ENCODE measurements around the gene CDC34. TPM values are rescaled to one million over a fixed set of nuclear protein-coding genes. Genes with fewer than 3 reads are reported as not detected.
A peak's percentile ranks its signal among the peaks of the same experiment; 100 is the strongest.

The CDC34 gene
- total RNA-seq, 1 donor from 2014 or later: 86.3 TPM

DNA sequence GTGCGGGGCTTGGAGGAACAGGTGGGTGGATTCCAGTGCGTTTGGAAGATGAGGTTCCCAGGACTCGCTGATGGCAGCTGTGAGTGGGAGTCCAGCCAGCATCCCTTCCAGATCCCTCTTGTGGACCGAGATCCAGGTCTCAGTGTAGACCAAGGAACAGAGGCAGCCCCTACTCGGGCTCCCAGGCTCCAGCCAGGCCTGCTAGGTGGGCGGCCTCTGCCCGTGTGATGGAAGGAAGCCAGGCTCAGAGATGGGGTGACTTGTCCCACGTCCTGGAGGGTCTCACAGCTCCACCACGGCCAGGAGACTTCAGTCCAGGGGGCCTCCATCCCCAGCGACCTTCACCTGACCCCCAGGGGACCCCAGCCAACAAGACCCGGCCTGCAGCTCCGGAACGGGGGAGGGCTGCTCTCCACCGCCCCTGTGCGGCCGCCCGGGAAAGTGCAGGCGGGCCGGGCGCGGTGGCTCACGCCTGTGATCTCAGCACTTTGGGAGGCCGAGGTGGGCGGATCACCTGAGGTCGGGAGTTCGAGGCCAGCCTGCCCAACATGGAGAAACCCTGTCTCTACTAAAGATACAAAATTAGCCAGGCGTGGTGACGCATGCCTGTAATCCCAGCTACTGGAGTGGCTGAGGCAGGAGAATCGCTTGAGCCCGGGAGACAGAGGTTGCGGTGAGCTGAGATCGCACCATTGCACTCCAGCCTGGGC lies 36.0 kb upstream of the CDC34 start:
- intact Hi-C loops (cut with DNase I): no loop called here
- DNase-seq (no peak), ATAC-seq (ENCODE audit: poor library complexity) (no peak)

DNA sequence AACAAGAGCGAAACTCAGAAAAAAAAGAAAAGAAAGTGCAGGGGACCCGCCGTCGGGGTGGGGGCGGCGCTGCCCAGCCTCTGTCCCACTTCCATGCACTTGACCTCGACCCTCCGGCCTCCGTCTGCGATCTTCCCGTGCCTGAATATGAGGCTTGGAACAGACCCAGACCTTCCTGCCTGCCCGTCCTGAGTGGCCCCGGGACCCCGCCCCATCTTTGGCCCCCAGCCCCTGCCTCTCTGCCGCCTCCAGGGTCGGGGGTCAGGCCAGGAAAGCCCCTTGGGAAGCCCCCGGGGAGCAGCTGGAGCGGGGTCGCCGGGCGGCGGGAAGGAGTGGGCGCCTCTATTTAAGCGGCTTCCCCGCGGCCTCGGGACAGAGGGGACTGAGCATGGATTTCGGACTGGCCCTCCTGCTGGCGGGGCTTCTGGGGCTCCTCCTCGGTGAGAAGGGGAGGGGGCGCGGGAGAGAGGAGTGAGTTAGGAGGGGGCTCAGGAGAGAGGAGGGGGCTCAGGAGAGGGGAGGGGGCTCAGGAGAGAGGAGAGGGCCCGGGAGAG lies 35.4 kb upstream of the CDC34 start, which contains the start of gene MADCAM1:
Gene MADCAM1, plus strand, starts transcription at position 375 of the 554 bp plus-strand sequence. Its CDS starts 14 bp downstream, at position 389.
- no peak for DNase-seq
- no peak for ATAC-seq (ENCODE audit: poor library complexity)
- intact Hi-C loops (cut with DNase I): no loop called here

DNA sequence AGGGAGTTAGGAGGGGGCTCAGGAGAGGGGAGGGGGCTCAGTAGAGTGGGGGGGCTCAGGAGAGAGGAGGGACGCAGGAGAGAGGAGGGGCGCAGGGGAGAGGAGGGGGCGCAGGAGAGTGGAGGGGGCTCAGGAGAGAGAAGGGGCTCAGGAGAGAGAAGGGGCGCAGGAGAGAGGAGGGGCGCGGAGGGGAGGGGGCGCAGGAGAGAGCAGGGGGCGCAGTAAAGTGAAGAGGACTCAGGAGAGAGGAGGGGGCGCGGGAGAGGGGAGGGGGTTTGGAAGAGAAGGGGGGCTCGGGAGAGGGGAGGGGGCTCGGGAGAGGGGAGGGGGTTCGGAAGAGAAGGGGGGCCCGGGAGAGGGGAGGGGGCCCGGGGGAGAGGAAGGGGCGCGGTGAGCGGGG lies 34.6 kb upstream of the CDC34 start:
- ATAC-seq (ENCODE audit: poor library complexity) (no peak), DNase-seq (no peak)
- intact Hi-C loops (cut with DNase I): no loop called here

DNA sequence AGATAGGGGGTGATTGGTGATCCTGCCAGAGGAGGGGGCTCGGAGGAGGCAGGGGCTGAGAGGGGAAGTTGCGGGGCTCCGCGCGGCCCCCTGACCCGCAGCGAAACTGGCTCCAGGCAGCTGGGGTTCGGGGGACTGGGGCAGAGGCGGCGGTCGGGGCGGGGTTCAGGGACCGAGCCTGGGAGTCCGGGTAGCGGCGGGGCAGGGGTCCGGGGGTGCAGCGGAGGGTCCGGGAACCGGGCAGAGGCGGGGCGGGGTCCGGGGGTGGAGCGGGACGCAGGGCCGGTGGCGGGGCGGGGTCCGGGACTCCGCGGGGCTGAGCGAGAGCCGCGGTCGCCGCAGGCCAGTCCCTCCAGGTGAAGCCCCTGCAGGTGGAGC lies 34.1 kb upstream of the CDC34 start:
- intact Hi-C loops (cut with DNase I): no loop called here
- DNase-seq (no peak), ATAC-seq (ENCODE audit: poor library complexity) (no peak)

DNA sequence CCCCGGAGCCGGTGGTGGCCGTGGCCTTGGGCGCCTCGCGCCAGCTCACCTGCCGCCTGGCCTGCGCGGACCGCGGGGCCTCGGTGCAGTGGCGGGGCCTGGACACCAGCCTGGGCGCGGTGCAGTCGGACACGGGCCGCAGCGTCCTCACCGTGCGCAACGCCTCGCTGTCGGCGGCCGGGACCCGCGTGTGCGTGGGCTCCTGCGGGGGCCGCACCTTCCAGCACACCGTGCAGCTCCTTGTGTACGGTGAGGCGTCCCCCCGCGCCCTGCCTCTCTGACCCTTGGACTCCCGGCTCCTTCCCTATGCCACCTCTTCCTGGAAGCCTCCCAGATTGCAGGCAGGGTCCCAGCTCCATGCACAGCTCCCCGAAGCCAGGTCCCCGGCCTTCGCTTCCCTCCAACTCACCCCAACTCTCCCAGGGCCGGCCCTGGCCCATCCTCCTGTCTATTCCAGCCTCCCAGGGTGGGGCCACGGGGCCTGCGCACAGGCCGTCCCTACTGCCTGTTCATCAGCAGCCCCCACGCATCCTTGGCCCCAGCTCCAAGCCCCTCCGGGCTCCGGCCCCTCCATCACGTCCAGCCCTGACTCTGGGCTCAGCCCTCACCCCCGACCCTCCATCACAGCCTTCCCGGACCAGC lies 33.6 kb upstream of the CDC34 start:
- intact Hi-C loops (cut with DNase I): no loop called here
- ATAC-seq (ENCODE audit: poor library complexity) (no peak), DNase-seq (no peak)

DNA sequence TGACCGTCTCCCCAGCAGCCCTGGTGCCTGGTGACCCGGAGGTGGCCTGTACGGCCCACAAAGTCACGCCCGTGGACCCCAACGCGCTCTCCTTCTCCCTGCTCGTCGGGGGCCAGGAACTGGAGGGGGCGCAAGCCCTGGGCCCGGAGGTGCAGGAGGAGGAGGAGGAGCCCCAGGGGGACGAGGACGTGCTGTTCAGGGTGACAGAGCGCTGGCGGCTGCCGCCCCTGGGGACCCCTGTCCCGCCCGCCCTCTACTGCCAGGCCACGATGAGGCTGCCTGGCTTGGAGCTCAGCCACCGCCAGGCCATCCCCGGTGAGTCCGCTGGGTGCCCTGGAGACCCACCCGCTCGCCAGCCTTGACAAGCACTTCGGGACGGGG lies 33.1 kb upstream of the CDC34 start:
- intact Hi-C loops (cut with DNase I): no loop called here
- DNase-seq (no peak), ATAC-seq (ENCODE audit: poor library complexity) (no peak)

DNA sequence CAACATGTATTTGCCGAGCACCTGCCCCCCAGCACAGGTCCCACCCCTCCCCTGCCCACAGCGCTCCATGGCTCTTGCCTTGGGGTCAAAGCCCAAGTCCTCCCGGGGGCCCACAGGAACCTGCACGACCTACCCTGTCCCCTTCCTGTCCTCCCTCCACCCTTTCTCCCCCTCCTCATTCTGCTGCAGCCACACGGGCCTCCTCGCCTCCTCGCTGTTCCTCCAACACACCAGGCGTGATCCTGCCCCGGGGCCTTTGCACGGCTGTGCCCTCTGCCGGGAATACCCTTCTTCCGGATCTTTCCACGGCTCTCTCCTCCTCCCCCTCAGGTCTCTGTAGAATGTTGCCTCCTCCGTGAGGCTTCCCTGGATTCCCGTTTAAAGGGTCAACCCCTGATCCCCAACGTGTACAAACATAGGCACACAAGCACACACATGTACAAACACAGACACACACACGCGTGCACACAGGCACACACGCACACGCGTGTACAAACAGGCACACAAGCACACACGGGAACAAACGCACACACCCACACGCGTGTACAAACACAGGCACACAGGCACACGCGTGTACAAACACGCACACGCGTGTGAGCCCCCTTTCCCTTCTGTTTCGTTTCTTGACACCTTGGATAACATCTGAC lies 32.5 kb upstream of the CDC34 start:
- intact Hi-C loops (cut with DNase I): no loop called here
- DNase-seq (no peak), ATAC-seq (ENCODE audit: poor library complexity) (no peak)

DNA sequence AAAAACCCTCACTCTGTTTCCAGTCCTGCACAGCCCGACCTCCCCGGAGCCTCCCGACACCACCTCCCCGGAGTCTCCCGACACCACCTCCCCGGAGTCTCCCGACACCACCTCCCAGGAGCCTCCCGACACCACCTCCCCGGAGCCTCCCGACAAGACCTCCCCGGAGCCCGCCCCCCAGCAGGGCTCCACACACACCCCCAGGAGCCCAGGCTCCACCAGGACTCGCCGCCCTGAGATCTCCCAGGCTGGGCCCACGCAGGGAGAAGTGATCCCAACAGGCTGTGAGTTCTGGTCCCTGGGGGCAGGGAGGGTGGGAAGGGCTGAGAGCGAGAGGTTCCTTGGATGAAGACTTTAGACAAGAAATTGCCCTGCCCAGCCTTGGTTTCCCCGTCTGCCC lies 29.9 kb upstream of the CDC34 start:
- ATAC-seq (ENCODE audit: poor library complexity) (no peak), DNase-seq (no peak)
- intact Hi-C loops (cut with DNase I): no loop called here

DNA sequence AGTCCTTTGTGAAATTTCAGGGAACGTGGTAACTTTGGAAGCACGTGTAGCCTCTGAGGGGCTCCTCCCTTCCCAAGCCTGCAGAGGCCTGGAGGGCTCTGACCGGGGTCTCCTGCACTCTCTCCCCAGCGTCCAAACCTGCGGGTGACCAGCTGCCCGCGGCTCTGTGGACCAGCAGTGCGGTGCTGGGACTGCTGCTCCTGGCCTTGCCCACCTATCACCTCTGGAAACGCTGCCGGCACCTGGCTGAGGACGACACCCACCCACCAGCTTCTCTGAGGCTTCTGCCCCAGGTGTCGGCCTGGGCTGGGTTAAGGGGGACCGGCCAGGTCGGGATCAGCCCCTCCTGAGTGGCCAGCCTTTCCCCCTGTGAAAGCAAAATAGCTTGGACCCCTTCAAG lies 26.9 kb upstream of the CDC34 start:
- intact Hi-C loops (cut with DNase I): no loop called here
- ATAC-seq (ENCODE audit: poor library complexity) (no peak), DNase-seq (no peak)

DNA sequence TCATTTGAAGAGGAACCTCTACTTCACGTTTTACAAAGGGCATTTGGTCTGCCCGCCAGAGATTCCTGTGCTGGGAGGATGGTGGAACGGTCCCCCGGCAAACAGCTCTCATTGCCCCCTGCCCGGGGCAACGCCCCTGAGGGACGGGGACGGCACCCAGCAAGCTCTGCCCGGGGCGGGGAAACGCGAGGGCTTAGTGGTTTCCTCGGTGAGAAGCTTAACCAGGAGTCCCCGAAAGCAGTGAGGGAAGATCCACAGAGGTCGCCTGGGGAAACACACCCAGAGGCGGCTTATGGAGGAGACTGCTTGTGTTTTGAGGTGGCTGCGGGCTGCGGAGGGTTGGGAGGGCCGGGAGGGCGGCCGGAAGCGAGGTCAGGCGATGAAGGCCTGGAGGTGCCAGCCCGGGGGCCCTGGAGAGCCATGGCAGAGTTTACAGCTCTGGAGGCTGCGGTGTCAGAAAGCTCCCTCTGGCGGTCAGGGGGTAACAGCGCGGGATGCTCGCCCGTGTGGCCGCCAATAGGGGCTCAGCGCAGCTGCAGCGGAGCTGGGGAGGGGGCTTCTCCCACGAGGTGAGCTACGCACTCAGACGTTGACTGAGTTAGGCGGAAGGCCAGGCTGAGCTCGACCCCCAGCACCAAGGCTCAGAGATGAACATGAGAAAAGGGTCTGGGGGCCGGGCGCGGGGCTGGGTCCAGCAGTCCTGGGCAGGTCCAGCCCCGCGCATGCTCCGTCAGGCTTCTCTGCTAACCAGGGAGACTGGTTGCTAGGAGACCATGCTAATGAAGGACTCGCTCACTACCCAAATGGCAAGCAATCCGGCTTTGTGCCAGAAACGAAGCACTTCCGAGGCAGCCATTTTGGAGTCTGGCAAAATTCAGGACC lies 24.9 kb upstream of the CDC34 start:
- intact Hi-C loops (cut with DNase I): no loop called here
- DNase-seq (peak; percentile 98), ATAC-seq (ENCODE audit: poor library complexity) (peak; percentile 92)

DNA sequence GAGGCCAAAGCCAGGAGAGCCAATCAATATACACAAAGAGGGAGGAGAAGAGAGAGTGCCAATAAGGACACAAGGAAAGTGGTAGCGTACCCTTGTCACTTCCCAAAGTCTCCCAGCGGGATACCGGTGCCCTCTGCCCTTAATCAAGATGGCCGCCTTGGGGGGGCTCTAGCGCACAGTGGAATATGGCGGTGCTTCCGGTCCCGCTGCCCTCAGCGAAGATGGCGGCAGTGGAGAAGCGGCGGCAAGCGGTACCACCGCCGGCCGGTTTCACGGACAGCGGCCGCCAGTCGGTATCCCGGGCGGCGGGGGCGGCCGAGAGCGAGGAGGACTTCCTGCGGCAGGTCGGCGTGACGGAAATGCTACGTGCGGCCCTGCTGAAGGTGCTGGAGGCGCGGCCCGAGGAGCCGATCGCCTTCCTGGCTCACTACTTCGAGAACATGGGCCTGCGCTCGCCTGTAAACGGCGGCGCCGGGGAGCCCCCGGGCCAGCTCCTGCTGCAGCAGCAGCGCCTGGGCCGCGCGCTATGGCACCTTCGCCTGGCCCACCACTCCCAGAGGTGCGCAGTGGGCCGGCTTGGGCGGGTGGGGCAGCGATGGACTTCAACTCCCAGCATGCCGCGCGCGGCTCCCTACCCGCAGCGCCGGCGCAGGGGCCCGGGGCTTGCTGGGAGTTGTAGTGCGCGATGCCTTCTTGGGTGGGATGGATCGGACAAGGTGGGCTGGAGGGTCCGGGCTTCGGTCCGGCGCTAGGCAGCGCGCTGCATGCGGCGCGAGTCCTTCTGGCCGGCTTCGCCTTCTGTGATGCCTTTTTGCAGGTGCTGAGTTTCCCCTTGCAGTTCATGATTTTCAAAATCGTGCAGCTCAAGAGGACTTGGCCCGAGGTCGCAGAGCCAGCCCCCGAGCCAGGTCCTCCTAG lies 24.0 kb upstream of the CDC34 start, which contains the start of gene TPGS1:
Gene TPGS1, plus strand, starts transcription at position 212 of the 918 bp plus-strand sequence. Its CDS starts 10 bp downstream, at position 222.
- intact Hi-C loops (cut with DNase I): no loop called here

DNA sequence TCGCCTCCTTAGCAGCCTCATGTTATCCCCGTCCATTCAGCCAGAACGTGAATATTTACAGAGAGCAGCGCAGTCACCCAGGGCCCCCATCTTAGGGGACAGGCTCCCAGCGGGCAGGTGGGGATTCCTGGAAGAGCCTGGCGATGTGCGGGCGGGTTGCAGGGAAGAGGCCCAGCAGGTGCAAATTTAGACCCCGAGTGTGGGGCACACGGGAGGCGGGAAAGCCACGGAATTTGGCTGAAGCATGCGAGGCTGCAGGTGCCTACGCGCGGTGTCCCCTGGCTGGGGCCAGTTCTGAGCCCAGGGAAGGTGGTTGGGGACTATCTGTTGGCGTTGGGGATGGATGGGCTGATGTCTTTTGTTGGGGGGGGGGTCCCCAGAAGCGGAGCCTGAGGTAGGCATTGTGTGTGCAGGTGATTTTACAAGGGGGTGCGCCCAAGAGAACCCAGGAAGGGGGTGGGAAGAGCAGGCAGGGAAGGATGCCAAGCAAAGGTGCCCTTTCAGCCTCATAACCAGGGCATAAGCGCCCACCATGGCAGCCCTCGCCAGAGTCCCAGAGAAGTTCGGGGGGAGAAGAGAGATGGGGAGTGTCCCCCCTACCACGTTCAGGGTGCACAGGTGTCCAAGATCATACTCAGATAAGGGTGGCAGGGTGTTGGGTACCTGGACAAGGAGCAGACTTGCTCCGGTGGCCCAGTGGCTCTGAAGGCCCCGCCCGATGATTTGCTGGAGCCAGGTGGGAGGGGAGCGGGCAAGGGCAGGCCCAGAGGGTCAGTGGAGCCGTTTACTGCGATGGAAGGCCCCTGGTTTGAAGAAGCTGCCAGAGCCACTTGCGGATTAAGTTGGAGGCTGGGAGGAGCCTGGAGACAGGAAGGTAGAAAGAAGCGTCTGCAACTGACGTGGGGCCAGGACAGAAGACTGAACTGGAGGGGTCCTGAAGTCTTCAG lies 23.1 kb upstream of the CDC34 start:
- DNase-seq: no peak
- intact Hi-C loops (cut with DNase I): no loop called here
- no peak for ATAC-seq (ENCODE audit: poor library complexity)

More for the DNA sequence above, 24.0 kb upstream of the CDC34 start, which contains the start of gene TPGS1:
- ATAC-seq (ENCODE audit: poor library complexity) (peak; percentile 92), DNase-seq (peak; percentile 96)

DNA sequence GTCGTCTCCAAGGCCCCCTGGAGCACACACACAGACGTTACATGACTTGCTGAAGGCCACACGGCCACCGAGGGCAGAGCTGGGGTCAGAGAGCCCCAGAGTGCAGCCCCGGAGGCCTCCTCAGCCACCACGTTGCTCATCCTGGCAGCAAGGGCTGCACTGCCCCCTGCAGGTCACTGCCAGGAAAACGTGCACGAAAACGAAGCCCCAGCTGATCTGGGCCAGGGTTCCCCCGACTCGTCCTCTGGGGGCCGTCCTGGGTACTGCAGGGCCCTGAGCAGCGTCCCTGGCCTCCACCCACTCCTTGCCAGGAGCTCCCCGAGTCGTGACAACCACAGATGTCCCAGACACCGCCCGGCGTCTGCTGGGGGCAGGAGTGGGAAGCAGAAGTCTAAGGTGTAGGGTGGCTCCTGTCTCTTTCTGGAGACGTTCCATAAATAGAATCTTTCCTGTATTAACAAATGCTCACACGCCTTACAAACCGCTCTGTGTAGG lies 20.9 kb upstream of the CDC34 start:
- DNase-seq (peak; percentile 82), ATAC-seq (ENCODE audit: poor library complexity) (no peak)
- intact Hi-C loops (cut with DNase I): no loop called here

DNA sequence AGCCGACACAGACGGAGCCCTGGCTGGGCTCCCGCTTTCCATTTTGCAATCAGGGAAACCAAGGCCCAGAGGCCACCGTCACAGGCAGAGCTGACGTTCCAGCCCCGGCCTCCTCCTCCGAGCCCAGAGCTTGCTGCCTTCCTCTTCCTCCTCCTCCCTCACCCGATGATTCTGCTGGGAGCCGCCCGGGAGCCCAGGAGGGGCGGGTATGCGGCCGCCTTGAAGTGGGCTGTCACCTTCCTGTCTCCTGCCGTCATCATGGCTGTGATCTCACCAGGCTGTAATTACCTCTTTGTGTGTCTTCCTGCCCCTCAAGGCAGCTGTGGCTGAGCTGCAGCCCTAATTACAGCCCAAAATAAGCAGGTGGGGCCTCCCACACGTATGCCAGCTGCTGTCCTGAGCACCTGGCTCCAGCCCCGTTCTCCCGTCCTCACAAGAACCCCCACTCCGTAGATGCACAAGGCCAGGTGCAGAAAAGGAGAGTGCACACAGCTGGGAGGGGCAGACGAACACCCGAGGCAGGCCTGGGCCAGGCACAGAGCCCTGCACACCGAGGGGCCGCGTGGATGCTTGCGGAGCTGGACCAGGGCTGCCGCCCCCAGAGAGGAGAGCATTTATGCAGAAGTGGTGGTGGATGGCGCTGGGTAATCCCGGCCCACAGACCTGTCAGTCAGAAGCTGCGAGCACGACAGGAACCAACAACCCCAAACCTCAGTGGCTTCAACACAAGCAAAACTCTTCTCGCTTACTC lies 20.3 kb upstream of the CDC34 start:
- no peak for ATAC-seq (ENCODE audit: poor library complexity)
- DNase-seq: peak; percentile 60
- intact Hi-C loops (cut with DNase I): no loop called here

DNA sequence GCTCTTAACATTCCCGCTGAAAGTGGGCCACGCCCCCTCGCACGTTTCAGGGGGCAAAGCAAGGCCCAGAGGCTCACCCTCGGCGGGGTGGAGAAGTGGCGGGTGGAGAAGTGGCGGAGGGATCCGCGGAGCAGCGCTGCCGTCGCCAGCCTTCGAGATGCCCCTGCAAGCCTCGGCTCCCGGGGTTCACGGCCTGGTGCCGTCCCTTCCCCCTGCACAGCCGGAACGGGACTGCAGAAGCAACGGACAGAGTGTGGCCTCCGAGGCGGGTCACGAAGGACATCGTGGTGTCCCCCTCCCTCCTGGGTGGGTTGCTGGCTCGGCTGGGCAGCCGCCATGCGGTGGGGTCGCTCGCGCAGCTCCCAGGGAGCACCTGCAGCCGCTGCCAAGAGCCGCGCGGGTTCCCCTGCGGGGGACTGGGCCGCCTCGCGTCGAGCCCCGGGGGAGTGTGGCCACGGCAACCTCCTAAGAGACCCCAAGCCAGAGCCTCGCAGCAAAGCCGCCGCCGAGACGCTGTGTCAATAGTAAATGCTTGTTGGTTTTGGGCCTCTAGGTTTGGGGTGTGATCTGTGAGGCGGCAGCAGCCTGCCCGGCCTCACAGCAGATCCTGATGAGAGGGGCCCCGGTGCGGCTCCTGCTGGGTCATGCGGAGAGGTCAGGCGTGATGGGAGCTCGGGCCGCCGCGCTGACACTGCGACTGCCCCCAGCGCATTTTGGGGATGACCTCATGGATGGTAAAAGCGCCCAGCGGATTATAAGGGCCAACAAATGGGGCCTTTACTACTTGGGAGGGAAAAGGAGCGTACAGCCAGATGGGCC lies 18.8 kb upstream of the CDC34 start:
- no peak for ATAC-seq (ENCODE audit: poor library complexity)
- intact Hi-C loops (cut with DNase I): no loop called here
- DNase-seq: no peak
